Stimulated activated effector memory CD8-positive, alpha-beta T cell treated with anti-CD3 and anti-CD28 coated beads, Interleukin-12 subunit alpha, Interleukin-12 subunit beta, amount 100 ng/mL, for 72 hours (primary cell): ENCODE measurements around the gene GALNT15.
A peak's percentile ranks its signal among the peaks of the same experiment; 100 is the strongest.

Experiments
- ATAC-seq: fragments of 150-1000 bp; cut with Tn5 transposase; 2 replicates; pipeline ENCODE4 v1.10.0; 2021
- DNase-seq, 2 donors: peaks; one replicate each; pipeline ENCODE4 v3.0.0; 2021 to 2022; ENCODE audit warnings: low spot score in 2 of 2
- H3K27ac Mint-ChIP-seq: one replicate; pipeline ENCODE4 v1.8.0; 2022; ENCODE audit warnings: mild to moderate bottlenecking, mixed read lengths
- H3K36me3 Mint-ChIP-seq: one replicate; pipeline ENCODE4 v1.8.0; 2022; ENCODE audit warnings: mild to moderate bottlenecking, mixed read lengths
- H3K4me1 Mint-ChIP-seq: one replicate; pipeline ENCODE4 v1.8.0; 2022; ENCODE audit warnings: mixed read lengths
- H3K4me3 Mint-ChIP-seq: one replicate; pipeline ENCODE4 v1.8.0; 2022; ENCODE audit warnings: mild to moderate bottlenecking, mixed read lengths
- H3K9me3 Mint-ChIP-seq: one replicate; pipeline ENCODE4 v1.8.0; 2022; ENCODE audit warnings: mixed read lengths

The GALNT15 gene

DNA sequence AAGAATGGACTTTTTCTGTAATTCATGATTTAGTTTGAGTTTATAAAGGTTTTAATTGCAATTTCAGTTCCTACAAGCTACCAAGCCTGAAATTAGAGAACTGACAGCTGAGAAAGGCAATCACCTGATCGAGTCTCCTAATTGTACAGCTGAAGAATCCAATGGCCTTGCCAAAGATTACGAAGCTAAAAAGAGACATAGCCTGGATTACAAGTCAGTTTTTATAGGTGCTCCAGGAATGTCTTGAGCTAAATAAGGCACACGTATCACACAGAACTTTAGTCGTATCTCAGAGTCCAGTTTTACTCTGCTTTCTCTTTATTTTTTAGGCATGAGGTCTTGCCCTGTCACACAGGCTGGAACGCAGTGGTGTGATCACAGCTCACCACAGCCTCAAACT, 83.7 kb downstream of the GALNT15 start:
- Mint-ChIP-seq H3K9me3 (no peaks in the 10 kb centered on the region), H3K4me1 (peaks cover 17% of the 10 kb centered on the region), H3K4me3 (no peak overlapping the region), H3K36me3 (peaks cover 24% of the 10 kb centered on the region), H3K27ac (no peak overlapping the region)
- no peak for DNase-seq
- ATAC-seq: no peak

DNA sequence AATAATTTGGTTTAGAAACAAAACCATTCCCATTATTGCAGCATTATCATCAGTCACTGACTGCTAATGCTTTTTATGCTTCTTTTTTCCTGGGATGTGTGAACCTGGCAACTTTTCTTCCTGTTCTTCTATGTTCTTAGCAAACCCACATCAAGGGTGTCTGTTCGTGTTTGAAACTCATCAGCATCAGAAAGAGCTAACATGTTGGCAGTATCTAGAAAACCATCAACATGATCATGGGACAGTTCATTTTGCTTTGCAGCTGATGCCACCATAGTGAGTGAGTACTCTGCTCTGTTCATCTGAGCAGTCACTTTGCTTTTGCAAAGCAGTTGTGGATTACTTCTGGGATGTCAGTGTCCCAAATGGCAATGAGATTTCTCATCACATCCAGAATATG, 84.4 kb downstream of the GALNT15 start:
- peaks cover 19% of the 10 kb centered on the region for H3K4me1 Mint-ChIP-seq
- no peak overlapping the region for H3K4me3 Mint-ChIP-seq
- ATAC-seq: no peak
- no peak overlapping the region for H3K27ac Mint-ChIP-seq
- peaks cover 25% of the 10 kb centered on the region for H3K36me3 Mint-ChIP-seq
- H3K9me3 Mint-ChIP-seq: no peaks in the 10 kb centered on the region
- no peak for DNase-seq

DNA sequence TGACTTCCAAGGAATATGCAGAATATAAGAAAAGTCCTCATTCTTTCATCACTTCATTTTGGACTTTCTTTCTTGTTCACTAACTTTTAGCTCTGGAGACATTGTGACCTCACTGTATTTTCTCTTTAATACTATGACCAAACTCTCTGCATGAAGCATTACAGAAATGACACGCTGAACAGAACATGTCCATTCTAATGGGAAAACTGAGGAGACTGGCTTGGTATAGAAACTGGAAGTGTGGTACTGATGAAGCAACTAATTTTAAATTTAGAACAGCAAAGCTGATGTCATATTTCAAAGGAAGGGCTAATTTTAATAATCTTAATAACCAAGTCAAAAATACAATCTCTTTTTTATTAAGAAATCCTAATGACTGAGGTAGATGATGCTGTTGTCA, 85.6 kb downstream of the GALNT15 start:
- Mint-ChIP-seq H3K27ac (no peak overlapping the region), H3K4me3 (no peak overlapping the region), H3K9me3 (no peaks in the 10 kb centered on the region), H3K4me1 (peaks cover 14% of the 10 kb centered on the region), H3K36me3 (peaks cover 37% of the 10 kb centered on the region)
- no peak for ATAC-seq
- DNase-seq: no peak

DNA sequence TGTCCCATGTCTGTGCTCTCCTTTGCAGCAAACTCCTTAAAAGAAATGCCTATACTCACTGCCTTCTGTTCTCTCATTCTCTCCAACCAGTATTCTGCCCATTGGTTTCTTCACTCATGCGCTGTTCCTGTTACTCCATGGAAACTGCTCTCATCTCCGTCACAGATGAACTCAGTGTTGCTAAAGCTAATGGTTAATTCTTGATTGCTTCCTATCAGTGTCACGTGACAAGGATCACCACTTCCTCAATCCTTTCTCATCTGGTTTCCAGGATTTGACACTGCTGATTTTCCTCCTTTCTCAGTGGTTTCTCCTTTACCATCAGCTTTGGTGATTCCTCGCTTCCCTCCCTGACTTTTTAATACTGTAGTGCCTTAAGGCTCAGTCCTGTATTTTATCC, 87.7 kb downstream of the GALNT15 start:
- ATAC-seq: no peak
- H3K27ac Mint-ChIP-seq: no peak overlapping the region

DNA sequence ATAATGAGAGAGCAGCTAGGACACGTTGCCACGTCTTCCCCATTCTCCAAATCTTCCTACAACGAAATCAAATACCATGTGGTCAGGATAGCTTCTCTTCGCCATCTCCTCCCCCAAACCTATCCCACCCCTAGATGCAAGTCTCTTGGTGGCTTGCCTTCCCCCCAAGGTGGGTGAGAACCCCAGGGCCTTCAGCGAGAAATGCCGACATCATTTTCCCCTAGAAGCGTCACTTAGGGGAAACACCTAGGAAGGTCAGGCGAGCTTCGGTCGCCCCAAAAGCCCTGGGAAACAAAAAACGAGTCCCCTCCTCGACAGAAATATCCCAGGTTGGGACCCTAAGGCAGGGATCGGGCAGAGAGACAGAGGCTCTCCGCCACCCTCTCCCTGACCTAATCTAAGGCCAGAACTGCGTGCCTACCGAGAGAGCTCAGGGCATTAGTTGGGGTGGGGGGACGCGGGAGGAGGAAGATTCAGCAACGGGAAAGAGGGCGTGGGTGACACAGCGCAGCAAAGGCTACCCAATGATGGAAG, 89.8 kb downstream of the GALNT15 start:
- Mint-ChIP-seq H3K9me3 (no peaks in the 10 kb centered on the region), H3K27ac (peak overlapping the region; percentile 98), H3K36me3 (peaks cover 31% of the 10 kb centered on the region), H3K4me1 (peaks cover 20% of the 10 kb centered on the region), H3K4me3 (peak overlapping the region; percentile 93)
- ATAC-seq: no peak
- no peak for DNase-seq

More for the DNA sequence above, 87.7 kb downstream of the GALNT15 start:
- no peaks in the 10 kb centered on the region for H3K9me3 Mint-ChIP-seq
- no peak overlapping the region for H3K4me3 Mint-ChIP-seq
- no peak for DNase-seq
- H3K4me1 Mint-ChIP-seq: peaks cover 14% of the 10 kb centered on the region
- peaks cover 33% of the 10 kb centered on the region for H3K36me3 Mint-ChIP-seq

DNA sequence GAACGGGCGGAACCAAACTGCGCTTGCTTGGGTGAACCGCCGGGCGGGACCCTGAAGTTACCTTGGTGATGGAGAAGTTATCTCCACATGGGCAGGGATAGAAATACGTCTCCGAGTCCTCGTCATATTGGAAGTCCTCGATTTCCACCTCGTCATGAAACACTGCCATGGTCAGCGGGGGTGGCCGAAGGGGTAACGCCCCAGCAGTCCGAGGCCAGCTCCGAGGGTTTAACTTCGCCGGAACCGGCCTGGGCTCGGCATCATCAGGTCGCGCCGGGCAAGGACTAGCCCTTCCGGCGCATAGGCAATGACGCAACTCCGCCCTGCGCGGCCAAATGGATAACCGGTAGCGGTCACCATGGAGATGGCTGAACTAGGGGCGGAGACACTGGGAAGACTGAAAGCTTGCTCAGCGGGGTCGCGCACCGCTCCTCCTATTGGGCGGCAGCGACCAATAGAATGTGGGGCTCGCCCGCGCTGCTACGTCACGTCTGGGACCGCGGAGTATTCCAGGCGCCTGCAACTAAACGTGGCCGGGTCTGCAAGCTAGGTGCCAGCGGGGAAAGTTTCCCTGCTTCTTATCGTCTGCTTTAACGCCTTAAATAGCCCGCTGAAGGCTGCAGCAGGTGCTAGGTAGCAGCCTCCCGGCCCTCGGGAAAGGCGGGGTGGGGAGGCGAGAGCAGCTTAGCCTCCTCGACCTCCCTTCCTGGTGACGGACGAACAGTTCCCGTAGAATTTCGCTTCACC, 90.4 kb downstream of the GALNT15 start, which contains the start of the genes DPH3 and OXNAD1:
DPH3 (minus strand) TSS at position 236 of the 747 bp plus-strand sequence; CDS start at position 169, 67 bp downstream.
OXNAD1 (plus strand) TSS at position 505 of the 747 bp plus-strand sequence. CDS start 5,741 bp downstream, outside the sequence.
- peak; percentile 99 to 100 for DNase-seq
- peak; percentile 98 for ATAC-seq
- peak within 1 kb of the TSS; percentile 93 for H3K4me3 Mint-ChIP-seq
- H3K9me3 Mint-ChIP-seq: no peaks in the 10 kb centered on the region
- H3K4me1 Mint-ChIP-seq: peaks cover 20% of the 10 kb centered on the region
- H3K27ac Mint-ChIP-seq: peak within 1 kb of the TSS; percentile 98
- peaks cover 31% of the 10 kb centered on the region for H3K36me3 Mint-ChIP-seq

DNA sequence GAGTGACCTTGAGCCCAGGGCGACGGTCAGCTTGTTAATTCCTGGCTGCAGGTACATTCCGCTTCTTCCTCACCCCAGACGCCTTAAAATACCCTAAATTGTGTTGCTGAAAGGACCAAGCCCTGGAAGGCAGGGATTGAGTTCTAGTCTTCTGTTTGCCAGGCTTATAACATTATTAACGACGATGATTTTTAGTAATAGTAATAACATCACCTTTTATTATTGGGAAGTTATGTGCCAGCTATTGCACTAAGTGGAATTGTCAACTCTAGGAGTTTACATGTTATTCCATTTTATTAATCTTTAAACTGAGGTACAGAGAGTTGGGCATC, 90.9 kb downstream of the GALNT15 start:
- Mint-ChIP-seq H3K4me1 (peaks cover 20% of the 10 kb centered on the region), H3K4me3 (peak overlapping the region; percentile 93), H3K36me3 (peaks cover 31% of the 10 kb centered on the region), H3K27ac (peak overlapping the region; percentile 98), H3K9me3 (no peaks in the 10 kb centered on the region)
- DNase-seq: no peak
- ATAC-seq: no peak

DNA sequence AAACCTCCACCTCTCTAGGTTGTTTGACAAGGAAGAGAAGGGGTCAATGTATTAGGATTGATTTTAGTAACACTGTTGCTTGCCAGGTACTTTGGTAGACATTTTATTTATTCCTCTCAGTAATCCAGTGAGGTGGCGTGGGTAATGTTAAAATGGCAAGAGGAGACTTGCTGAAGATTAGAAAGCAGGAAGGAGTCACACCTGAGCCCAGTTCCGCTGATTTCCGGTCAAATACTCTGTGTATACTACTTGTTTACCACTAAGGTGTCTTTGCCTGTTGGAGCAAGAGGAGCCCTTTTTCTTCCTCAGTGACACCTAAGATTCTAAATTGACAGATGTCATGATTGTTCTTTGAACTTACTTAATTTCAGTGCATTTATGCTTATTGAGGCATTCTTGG, 92.2 kb downstream of the GALNT15 start:
- peak in 1 of 2 donors; percentile 46 for DNase-seq
- Mint-ChIP-seq H3K27ac (peak overlapping the region; percentile 70), H3K4me1 (peaks cover 20% of the 10 kb centered on the region), H3K36me3 (peaks cover 43% of the 10 kb centered on the region), H3K4me3 (peak overlapping the region; percentile 93), H3K9me3 (no peaks in the 10 kb centered on the region)
- no peak for ATAC-seq

DNA sequence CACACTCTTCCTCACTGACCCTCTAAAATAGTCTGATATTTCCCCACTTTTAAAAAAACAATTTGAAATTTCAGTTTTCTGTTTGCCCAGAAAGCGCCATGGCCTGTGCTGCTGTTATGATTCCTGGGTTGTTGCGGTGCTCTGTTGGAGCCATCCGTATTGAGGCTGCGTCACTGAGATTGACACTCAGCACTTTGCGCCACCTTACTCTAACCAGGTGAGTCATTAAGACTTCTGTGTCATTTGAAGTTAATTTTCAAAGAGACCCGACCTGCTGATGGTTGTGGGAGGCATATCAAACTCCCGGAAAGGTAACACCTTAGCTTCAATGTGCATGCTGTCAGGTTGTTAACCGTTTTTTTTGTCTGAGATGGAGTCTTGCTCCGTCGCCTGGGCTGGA, 96.4 kb downstream of the GALNT15 start:
- H3K4me1 Mint-ChIP-seq: peaks cover 13% of the 10 kb centered on the region
- ATAC-seq: no peak
- H3K36me3 Mint-ChIP-seq: peaks cover 50% of the 10 kb centered on the region

DNA sequence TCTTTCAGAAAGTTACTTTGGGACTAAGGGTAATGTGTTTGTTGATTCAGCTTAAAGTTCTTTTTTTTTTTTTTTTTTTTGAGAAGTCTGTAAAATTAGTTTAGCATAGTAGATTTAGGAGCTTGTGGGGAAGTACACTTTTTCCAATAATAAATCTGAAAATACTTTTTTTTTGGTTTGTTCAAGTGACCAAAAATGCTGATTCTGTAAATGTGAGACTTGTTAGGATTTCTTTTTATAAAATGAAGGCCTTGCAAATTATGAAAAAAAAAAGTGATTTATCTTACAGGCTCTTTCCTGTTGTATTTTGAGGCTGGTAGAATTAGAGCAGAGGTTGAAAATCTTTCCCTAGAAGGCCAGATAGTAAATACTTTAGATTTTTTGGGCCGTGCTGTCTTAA, 98.1 kb downstream of the GALNT15 start:
- peaks cover 57% of the 10 kb centered on the region for H3K36me3 Mint-ChIP-seq
- DNase-seq (no peak), ATAC-seq (no peak)
- H3K9me3 Mint-ChIP-seq: no peaks in the 10 kb centered on the region
- peaks cover 1% of the 10 kb centered on the region for H3K4me1 Mint-ChIP-seq
- H3K27ac Mint-ChIP-seq: no peak overlapping the region
- no peak overlapping the region for H3K4me3 Mint-ChIP-seq

More for the DNA sequence above, 96.4 kb downstream of the GALNT15 start:
- Mint-ChIP-seq H3K9me3 (no peaks in the 10 kb centered on the region), H3K4me3 (no peak overlapping the region), H3K27ac (no peak overlapping the region)
- no peak for DNase-seq

DNA sequence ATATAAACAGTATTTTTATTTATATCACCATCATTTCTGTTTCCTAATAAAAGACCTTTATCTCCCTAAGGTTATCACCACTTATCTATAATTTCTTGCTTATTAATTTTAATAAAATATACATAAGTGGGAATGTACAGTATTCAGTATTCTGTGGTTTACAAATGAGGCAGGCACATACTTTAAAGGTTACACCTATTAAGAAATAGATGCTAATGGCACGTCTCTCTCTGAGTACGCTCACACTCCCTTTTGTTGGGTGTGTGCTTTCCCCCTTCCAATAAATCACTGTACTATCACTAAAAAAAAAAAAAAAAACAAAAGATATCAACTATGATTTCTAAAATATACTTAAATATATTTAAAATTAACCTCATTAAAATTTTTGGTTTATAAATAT, 99.4 kb downstream of the GALNT15 start:
- H3K4me3 Mint-ChIP-seq: no peak overlapping the region
- ATAC-seq: no peak
- no peaks in the 10 kb centered on the region for H3K4me1 Mint-ChIP-seq
- DNase-seq: no peak
- no peak overlapping the region for H3K27ac Mint-ChIP-seq
- peaks cover 56% of the 10 kb centered on the region for H3K36me3 Mint-ChIP-seq
- H3K9me3 Mint-ChIP-seq: no peaks in the 10 kb centered on the region

DNA sequence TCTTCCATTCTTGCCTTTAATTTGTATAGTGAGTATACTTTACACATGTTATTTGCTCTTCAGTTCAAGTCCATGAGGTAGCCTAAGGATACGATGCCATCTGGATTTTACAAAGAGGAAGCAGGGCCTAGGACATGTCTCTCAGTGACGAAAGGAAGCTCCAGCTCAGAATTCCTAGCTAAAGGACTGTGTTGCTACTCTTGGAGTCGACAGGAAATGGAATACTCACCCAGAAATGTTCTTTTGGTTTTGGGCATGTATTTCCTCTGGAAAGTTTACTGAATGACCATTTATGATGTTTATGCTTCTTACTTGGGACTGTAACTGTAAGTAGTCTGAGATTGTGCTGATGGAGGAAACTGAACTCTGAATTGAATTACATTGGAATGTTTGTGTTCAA, 103.0 kb downstream of the GALNT15 start:
- ATAC-seq (no peak), DNase-seq (no peak)
- H3K4me1 Mint-ChIP-seq: no peaks in the 10 kb centered on the region
- no peak overlapping the region for H3K4me3 Mint-ChIP-seq
- no peak overlapping the region for H3K27ac Mint-ChIP-seq
- H3K36me3 Mint-ChIP-seq: peaks cover 31% of the 10 kb centered on the region
- no peaks in the 10 kb centered on the region for H3K9me3 Mint-ChIP-seq

DNA sequence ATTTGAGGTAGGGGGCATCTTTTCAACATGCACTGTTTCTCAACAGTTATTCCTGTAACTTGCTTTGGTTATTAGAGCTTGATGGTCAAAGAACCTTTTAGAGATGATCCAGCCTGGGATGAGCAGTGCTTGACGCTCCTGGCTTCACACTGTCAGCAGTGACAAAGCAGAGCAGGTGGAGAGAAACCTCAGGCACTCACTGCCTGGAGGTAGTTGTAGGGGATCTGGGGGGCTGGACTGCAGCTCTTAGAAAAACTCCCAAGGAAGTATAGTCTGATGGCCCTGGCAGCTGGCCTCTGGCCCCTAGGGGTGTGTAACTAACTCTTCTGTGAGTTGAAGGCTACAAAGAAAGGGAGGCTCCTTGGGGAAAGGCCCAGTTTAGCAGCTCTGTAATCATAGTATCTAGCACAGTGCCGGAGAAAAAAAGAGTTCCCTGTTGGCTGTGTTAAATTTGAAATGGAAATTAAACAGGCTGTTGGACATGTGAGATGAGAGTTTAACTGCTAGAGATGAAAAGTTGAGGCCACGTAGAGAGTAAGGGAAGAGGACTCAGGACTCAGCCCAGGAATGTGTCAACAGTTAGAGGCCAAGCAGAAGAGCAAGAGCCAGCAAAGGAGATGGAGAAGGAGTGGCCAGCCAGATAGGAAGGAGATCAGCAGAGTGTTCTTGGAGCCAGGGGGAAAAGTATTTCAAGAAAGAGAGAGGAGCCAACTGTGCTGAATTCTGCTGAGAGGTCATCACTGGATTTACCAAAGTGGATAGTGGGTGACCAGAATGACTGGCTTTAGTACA, 104.7 kb downstream of the GALNT15 start:
- H3K9me3 Mint-ChIP-seq: no peaks in the 10 kb centered on the region
- no peak for DNase-seq
- peaks cover 23% of the 10 kb centered on the region for H3K36me3 Mint-ChIP-seq
- H3K4me1 Mint-ChIP-seq: peaks cover 6% of the 10 kb centered on the region
- H3K4me3 Mint-ChIP-seq: no peak overlapping the region
- no peak overlapping the region for H3K27ac Mint-ChIP-seq
- no peak for ATAC-seq

DNA sequence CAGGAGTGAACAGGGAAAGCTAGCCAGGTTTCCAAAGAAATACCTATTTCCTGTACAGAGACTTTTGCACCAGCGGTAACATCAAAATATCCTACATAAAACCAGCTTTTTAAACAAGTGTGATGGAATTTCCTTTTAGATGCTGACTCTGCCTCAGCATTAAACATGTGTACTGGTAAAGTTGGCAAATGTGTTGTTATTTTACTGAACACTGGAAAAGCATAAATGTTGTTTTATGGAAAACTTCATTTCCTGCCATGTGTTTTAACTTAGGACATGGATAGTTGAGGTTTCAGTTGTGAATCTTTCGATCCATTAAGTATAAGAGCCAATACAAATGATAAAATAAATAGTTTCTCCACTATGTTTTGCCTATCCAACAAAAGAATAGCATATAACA, 106.2 kb downstream of the GALNT15 start:
- peaks cover 16% of the 10 kb centered on the region for H3K4me1 Mint-ChIP-seq
- no peaks in the 10 kb centered on the region for H3K9me3 Mint-ChIP-seq
- H3K4me3 Mint-ChIP-seq: no peak overlapping the region
- peaks cover 23% of the 10 kb centered on the region for H3K36me3 Mint-ChIP-seq
- no peak for DNase-seq
- ATAC-seq: no peak
- no peak overlapping the region for H3K27ac Mint-ChIP-seq
